Measurements from ENCODE around the gene TLE5. TPM values are rescaled to one million over a fixed set of nuclear protein-coding genes. Genes with fewer than 3 reads are reported as not detected.

TLE5 gene
- total and polyA plus RNA-seq, 10 of the 15 experiments (the other 5 are each of a cell fraction or from before 2014, with no cell fraction given): 2.5 to 373 (median 154) TPM

DNA sequence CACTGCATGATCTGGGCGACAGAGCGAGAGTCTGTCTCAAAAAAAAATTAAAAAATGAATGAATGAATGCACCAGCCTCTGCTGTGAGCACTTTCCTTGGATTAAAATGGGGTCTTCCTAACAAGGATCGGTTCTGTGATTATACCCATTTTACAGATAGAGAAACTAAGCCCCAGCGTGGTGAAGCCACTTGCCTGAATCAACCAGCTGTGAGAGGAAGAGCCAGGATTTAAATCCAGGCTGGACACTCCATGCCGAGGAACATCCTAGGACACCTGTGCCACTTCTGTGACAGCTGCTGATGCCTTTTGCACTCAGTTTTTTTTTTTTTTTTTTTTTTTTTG is 14.1 kb downstream of the TLE5 start:
- intact Hi-C loops (cut with micrococcal nuclease; ENCODE audit: unreplicated experiment) (no loop called here), in situ Hi-C loops (cut with MboI) (no loop called here)
- Histone ChIP-seq H3K27me3 (replicated peaks in 1 of 2; ENCODE audit: control insufficient read depth in 2 of 2, insufficient read depth in 2 of 2, low read length in 1 of 2) (peaks cover 0 to 3% of the 10 kb centered on the region in 2 experiments; a peak in 1 of 4 replicates), H3K4me2 (ENCODE audit: control insufficient read depth, insufficient read depth) (no peak overlapping the region), H2AFZ (ENCODE audit: control insufficient read depth, low read depth, low read length) (no peak overlapping the region), H3K4me3 (no peak overlapping the region), H3K27ac (ENCODE audit: control insufficient read depth, insufficient read depth) (no peak overlapping the region), H4K20me1 (ENCODE audit: control insufficient read depth, insufficient read depth) (no peaks in the 10 kb centered on the region), H3K9me3 (replicated peaks; ENCODE audit: control insufficient read depth, insufficient read depth, low read length) (no peaks in the 10 kb centered on the region), H3K36me3 (ENCODE audit: control insufficient read depth in 2 of 2, insufficient read depth in 2 of 2, low read length in 1 of 2) (no peaks in the 10 kb centered on the region), H3K4me1 (ENCODE audit: control insufficient read depth, insufficient read depth, low read length) (no peaks in the 10 kb centered on the region), H3K79me2 (ENCODE audit: control insufficient read depth, insufficient read depth, low read length) (no peaks in the 10 kb centered on the region), H3K9ac (ENCODE audit: control insufficient read depth, insufficient read depth, low read length) (no peak overlapping the region)
- RAD21 ChIA-PET (ENCODE audit: unreplicated experiment): no interaction called here
- FAIRE-seq: no peak
- CTCF ChIA-PET: interaction anchor here (0.6 kb wide), 1 partner anchor 10 kb away, joined by 3 read pairs; no protein-coding TSS in a partner anchor
- DNase-seq (ENCODE audit: low read depth, low spot score): no peak
- WGBS (ENCODE audit: insufficient coverage, insufficient replicate concordance, low lambda C conversion rate, missing lambda C conversion rate): 78% methylated on average over 5 of the region's 5 CpGs
- BruUV-seq (replicated peaks): no TSS peak
- SMC1A ChIA-PET (ENCODE audit: uncharacterized antibody, unreplicated experiment): no interaction called here
- ATAC-seq: no peak
- POLR2A ChIA-PET: interaction anchor here (0.6 kb wide), 1 partner anchor 10 kb away, joined by 3 read pairs; no protein-coding TSS in a partner anchor
- TF ChIP-seq CBX3 (IDR thresholded peaks at IDR 0.05; ENCODE audit: borderline replicate concordance, low read depth): no peak
- TF ChIP-seq, protein P1, sequence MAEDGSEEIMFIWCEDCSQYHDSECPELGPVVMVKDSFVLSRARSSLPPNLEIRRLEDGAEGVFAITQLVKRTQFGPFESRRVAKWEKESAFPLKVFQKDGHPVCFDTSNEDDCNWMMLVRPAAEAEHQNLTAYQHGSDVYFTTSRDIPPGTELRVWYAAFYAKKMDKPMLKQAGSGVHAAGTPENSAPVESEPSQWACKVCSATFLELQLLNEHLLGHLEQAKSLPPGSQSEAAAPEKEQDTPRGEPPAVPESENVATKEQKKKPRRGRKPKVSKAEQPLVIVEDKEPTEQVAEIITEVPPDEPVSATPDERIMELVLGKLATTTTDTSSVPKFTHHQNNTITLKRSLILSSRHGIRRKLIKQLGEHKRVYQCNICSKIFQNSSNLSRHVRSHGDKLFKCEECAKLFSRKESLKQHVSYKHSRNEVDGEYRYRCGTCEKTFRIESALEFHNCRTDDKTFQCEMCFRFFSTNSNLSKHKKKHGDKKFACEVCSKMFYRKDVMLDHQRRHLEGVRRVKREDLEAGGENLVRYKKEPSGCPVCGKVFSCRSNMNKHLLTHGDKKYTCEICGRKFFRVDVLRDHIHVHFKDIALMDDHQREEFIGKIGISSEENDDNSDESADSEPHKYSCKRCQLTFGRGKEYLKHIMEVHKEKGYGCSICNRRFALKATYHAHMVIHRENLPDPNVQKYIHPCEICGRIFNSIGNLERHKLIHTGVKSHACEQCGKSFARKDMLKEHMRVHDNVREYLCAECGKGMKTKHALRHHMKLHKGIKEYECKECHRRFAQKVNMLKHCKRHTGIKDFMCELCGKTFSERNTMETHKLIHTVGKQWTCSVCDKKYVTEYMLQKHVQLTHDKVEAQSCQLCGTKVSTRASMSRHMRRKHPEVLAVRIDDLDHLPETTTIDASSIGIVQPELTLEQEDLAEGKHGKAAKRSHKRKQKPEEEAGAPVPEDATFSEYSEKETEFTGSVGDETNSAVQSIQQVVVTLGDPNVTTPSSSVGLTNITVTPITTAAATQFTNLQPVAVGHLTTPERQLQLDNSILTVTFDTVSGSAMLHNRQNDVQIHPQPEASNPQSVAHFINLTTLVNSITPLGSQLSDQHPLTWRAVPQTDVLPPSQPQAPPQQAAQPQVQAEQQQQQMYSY (CRISPR knock-in tag; IDR thresholded peaks at IDR 0.05): no peak
- TF ChIP-seq, protein P2, sequence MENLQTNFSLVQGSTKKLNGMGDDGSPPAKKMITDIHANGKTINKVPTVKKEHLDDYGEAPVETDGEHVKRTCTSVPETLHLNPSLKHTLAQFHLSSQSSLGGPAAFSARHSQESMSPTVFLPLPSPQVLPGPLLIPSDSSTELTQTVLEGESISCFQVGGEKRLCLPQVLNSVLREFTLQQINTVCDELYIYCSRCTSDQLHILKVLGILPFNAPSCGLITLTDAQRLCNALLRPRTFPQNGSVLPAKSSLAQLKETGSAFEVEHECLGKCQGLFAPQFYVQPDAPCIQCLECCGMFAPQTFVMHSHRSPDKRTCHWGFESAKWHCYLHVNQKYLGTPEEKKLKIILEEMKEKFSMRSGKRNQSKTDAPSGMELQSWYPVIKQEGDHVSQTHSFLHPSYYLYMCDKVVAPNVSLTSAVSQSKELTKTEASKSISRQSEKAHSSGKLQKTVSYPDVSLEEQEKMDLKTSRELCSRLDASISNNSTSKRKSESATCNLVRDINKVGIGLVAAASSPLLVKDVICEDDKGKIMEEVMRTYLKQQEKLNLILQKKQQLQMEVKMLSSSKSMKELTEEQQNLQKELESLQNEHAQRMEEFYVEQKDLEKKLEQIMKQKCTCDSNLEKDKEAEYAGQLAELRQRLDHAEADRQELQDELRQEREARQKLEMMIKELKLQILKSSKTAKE (IDR thresholded peaks at IDR 0.05; ENCODE audit: low read depth, poor library complexity, severe bottlenecking): no peak
- TF ChIP-seq, protein P3, sequence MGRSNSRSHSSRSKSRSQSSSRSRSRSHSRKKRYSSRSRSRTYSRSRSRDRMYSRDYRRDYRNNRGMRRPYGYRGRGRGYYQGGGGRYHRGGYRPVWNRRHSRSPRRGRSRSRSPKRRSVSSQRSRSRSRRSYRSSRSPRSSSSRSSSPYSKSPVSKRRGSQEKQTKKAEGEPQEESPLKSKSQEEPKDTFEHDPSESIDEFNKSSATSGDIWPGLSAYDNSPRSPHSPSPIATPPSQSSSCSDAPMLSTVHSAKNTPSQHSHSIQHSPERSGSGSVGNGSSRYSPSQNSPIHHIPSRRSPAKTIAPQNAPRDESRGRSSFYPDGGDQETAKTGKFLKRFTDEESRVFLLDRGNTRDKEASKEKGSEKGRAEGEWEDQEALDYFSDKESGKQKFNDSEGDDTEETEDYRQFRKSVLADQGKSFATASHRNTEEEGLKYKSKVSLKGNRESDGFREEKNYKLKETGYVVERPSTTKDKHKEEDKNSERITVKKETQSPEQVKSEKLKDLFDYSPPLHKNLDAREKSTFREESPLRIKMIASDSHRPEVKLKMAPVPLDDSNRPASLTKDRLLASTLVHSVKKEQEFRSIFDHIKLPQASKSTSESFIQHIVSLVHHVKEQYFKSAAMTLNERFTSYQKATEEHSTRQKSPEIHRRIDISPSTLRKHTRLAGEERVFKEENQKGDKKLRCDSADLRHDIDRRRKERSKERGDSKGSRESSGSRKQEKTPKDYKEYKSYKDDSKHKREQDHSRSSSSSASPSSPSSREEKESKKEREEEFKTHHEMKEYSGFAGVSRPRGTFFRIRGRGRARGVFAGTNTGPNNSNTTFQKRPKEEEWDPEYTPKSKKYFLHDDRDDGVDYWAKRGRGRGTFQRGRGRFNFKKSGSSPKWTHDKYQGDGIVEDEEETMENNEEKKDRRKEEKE (IDR thresholded peaks at IDR 0.05): no peak
- TF ChIP-seq, protein P4, sequence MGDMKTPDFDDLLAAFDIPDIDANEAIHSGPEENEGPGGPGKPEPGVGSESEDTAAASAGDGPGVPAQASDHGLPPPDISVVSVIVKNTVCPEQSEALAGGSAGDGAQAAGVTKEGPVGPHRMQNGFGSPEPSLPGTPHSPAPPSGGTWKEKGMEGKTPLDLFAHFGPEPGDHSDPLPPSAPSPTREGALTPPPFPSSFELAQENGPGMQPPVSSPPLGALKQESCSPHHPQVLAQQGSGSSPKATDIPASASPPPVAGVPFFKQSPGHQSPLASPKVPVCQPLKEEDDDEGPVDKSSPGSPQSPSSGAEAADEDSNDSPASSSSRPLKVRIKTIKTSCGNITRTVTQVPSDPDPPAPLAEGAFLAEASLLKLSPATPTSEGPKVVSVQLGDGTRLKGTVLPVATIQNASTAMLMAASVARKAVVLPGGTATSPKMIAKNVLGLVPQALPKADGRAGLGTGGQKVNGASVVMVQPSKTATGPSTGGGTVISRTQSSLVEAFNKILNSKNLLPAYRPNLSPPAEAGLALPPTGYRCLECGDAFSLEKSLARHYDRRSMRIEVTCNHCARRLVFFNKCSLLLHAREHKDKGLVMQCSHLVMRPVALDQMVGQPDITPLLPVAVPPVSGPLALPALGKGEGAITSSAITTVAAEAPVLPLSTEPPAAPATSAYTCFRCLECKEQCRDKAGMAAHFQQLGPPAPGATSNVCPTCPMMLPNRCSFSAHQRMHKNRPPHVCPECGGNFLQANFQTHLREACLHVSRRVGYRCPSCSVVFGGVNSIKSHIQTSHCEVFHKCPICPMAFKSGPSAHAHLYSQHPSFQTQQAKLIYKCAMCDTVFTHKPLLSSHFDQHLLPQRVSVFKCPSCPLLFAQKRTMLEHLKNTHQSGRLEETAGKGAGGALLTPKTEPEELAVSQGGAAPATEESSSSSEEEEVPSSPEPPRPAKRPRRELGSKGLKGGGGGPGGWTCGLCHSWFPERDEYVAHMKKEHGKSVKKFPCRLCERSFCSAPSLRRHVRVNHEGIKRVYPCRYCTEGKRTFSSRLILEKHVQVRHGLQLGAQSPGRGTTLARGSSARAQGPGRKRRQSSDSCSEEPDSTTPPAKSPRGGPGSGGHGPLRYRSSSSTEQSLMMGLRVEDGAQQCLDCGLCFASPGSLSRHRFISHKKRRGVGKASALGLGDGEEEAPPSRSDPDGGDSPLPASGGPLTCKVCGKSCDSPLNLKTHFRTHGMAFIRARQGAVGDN (IDR thresholded peaks at IDR 0.05): no peak
- TF ChIP-seq RAD51 (IDR thresholded peaks at IDR 0.05): no peak
- no peak for TF ChIP-seq PAX8 (IDR thresholded peaks at IDR 0.05)
- TF ChIP-seq, protein P5, sequence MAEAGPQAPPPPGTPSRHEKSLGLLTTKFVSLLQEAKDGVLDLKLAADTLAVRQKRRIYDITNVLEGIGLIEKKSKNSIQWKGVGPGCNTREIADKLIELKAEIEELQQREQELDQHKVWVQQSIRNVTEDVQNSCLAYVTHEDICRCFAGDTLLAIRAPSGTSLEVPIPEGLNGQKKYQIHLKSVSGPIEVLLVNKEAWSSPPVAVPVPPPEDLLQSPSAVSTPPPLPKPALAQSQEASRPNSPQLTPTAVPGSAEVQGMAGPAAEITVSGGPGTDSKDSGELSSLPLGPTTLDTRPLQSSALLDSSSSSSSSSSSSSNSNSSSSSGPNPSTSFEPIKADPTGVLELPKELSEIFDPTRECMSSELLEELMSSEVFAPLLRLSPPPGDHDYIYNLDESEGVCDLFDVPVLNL (IDR thresholded peaks at IDR 0.05; ENCODE audit: low read depth, low read length): no peak
- no peak for TF ChIP-seq MTA3 (IDR thresholded peaks at IDR 0.05; ENCODE audit: borderline replicate concordance, low read length)
- TF ChIP-seq SMAD5 (IDR thresholded peaks at IDR 0.05; ENCODE audit: low read depth): no peak

Data from GM12878 (cell line).